ENCODE results near the gene TRAPPC12.
A peak's percentile ranks its signal among the peaks of the same experiment; 100 is the strongest.

Gene TRAPPC12

DNA sequence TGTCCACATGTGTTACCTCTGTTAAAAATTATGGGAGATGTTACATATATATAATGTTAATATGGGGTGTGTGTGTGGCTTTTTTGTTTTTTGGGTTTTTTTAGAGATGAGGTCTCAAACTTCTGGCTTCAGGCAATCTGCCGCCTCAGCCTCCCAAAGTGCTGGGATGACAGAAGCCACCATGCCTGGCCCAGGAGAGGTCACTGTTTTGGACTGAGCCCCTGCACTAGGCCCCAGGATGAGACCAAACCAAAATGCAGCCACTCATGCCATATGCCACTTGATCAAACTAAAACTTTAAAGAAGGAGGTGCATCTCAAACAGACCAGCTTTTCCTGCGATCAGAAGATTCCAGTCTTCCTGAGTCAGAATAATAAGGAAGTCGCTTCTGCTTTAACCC is 137.3 kb downstream of the TRAPPC12 start:
- Histone ChIP-seq H3K4me3 (replicated peaks; ENCODE audit: low read depth, low read length) (no peak overlapping the region), H3K27me3 (replicated peaks; ENCODE audit: control insufficient read depth, insufficient read depth, low read length) (no peaks in the 10 kb centered on the region), H3K36me3 (ENCODE audit: control insufficient read depth, insufficient read depth, low read length) (no peaks in the 10 kb centered on the region; the same call in 1 of the 2 replicates)
- no peak for TF ChIP-seq CTCF (IDR thresholded peaks at IDR 0.05; ENCODE audit: insufficient read depth, low read length, poor library complexity, severe bottlenecking)
- no peak for DNase-seq (ENCODE audit: extremely low read depth, insufficient read length)

DNA sequence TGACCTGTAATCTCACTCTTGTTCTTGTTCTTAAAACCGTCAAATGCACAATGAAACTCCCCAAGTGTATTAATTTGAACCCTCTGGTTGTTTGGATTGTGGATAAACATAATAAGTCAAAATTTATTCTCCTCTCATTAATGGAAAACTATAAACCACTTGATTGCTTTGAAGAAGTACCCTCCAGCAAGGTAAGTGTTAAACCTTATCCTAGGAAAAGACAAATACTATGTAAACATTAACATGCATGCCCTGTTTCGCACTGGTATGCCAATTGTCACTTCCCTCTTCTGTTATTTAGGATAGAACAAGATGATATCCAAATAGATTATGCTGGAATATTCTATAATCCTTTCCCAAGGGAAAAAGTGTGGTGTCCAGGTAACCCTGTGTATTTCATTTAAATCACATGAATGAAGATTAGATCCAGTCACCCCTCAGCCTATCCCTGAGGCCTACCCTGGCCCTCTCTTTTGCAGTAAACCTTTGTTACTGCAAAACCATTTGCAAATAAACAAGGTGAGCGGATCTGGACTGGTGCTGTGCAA is 138.5 kb downstream of the TRAPPC12 start:
- no peak for TF ChIP-seq CTCF (IDR thresholded peaks at IDR 0.05; ENCODE audit: insufficient read depth, low read length, poor library complexity, severe bottlenecking)
- H3K27me3 ChIP-seq (replicated peaks; ENCODE audit: control insufficient read depth, insufficient read depth, low read length) = no peaks in the 10 kb centered on the region
- H3K4me3 ChIP-seq (replicated peaks; ENCODE audit: low read depth, low read length) = peak overlapping the region; percentile 94
- DNase-seq (ENCODE audit: extremely low read depth, insufficient read length) = no peak
- no peaks in the 10 kb centered on the region for H3K36me3 ChIP-seq (ENCODE audit: control insufficient read depth, insufficient read depth, low read length)

- H3K36me3 ChIP-seq (ENCODE audit: control insufficient read depth, insufficient read depth, low read length) = no peaks in the 10 kb centered on the region
- TF ChIP-seq CTCF (IDR thresholded peaks at IDR 0.05; ENCODE audit: insufficient read depth, low read length, poor library complexity, severe bottlenecking) = no peak
- DNase-seq (ENCODE audit: extremely low read depth, insufficient read length) = peak; percentile 99
- no peaks in the 10 kb centered on the region for H3K27me3 ChIP-seq (replicated peaks; ENCODE audit: control insufficient read depth, insufficient read depth, low read length)
- peak overlapping the region; percentile 94 for H3K4me3 ChIP-seq (replicated peaks; ENCODE audit: low read depth, low read length)
Measured at GRCh38 chr2:3518496-3519254, 139.2 kb downstream of the TRAPPC12 start.

- Histone ChIP-seq H3K4me3 (replicated peaks; ENCODE audit: low read depth, low read length) (peak within 1 kb of the TSS; percentile 94), H3K36me3 (ENCODE audit: control insufficient read depth, insufficient read depth, low read length) (no peaks in the 10 kb centered on the region), H3K27me3 (replicated peaks; ENCODE audit: control insufficient read depth, insufficient read depth, low read length) (no peaks in the 10 kb centered on the region)
- no peak for TF ChIP-seq CTCF (IDR thresholded peaks at IDR 0.05; ENCODE audit: insufficient read depth, low read length, poor library complexity, severe bottlenecking)
- peak; percentile 89 for DNase-seq (ENCODE audit: extremely low read depth, insufficient read length)
Measured at GRCh38 chr2:3519255-3520205, 140.0 kb downstream of the TRAPPC12 start, which contains the start of gene ADI1. Gene ADI1, minus strand, starts transcription at chr2:3519531. Its CDS starts 44 bp downstream, at chr2:3519487.

- no peak for TF ChIP-seq CTCF (IDR thresholded peaks at IDR 0.05; ENCODE audit: insufficient read depth, low read length, poor library complexity, severe bottlenecking)
- no peaks in the 10 kb centered on the region for H3K36me3 ChIP-seq (ENCODE audit: control insufficient read depth, insufficient read depth, low read length)
- DNase-seq (ENCODE audit: extremely low read depth, insufficient read length) = no peak
- H3K4me3 ChIP-seq (replicated peaks; ENCODE audit: low read depth, low read length) = no peak overlapping the region; the same call in 1 of the 2 replicates
- H3K27me3 ChIP-seq (replicated peaks; ENCODE audit: control insufficient read depth, insufficient read depth, low read length) = no peaks in the 10 kb centered on the region
Measured at GRCh38 chr2:3520591-3520990, 141.1 kb downstream of the TRAPPC12 start.

Data from GM06990 (cell line).